ENCODE measurements around the gene MYCBPAP.

MYCBPAP gene

GRCh38 chr17:50532452-50533024 is 24.3 kb downstream of the MYCBPAP start, which contains the start of gene EPN3:
Gene EPN3, plus strand, starts transcription at chr17:50532735. Its CDS starts 3,822 bp downstream, at chr17:50536557.
- H3K27me3 ChIP-seq (ENCODE audit: insufficient read depth, low read length): peaks cover 43% of the 10 kb centered on the region
- 0 out of 2 replicates have a peak within 1 kb of the TSS, but pooled peaks have one; percentile 39 for H3K4me3 ChIP-seq (ENCODE audit: low read depth, low read length)
- H2AFZ ChIP-seq (ENCODE audit: low read length, unreplicated experiment): no peak within 1 kb of the TSS
- no peaks in the 10 kb centered on the region for H3K36me3 ChIP-seq (ENCODE audit: insufficient read depth, low read length)
- peaks cover 13% of the 10 kb centered on the region for H3K4me1 ChIP-seq (ENCODE audit: control insufficient read depth, insufficient read depth, low read length, unreplicated experiment)
- H3K27ac ChIP-seq (ENCODE audit: low read depth, low read length): no peak within 1 kb of the TSS
- no peaks in the 10 kb centered on the region for H3K79me2 ChIP-seq (ENCODE audit: control insufficient read depth, insufficient read depth, low read length, unreplicated experiment)

- Histone ChIP-seq H3K4me1 (ENCODE audit: control insufficient read depth, insufficient read depth, low read length, unreplicated experiment) (peaks cover 13% of the 10 kb centered on the region), H3K79me2 (ENCODE audit: control insufficient read depth, insufficient read depth, low read length, unreplicated experiment) (no peaks in the 10 kb centered on the region), H2AFZ (ENCODE audit: low read length, unreplicated experiment) (no peak overlapping the region), H3K27me3 (ENCODE audit: insufficient read depth, low read length) (peaks cover 43% of the 10 kb centered on the region), H3K36me3 (ENCODE audit: insufficient read depth, low read length) (no peaks in the 10 kb centered on the region), H3K4me3 (ENCODE audit: low read depth, low read length) (no peak overlapping the region), H3K27ac (ENCODE audit: low read depth, low read length) (no peak overlapping the region)
These were observed 24.9 kb downstream of the MYCBPAP start for GRCh38 chr17:50533185-50533584.

- Histone ChIP-seq H3K36me3 (ENCODE audit: insufficient read depth, low read length) (no peaks in the 10 kb centered on the region), H3K27ac (ENCODE audit: low read depth, low read length) (no peak overlapping the region), H3K4me3 (ENCODE audit: low read depth, low read length) (peak overlapping the region; percentile 39; the same call in 1 of the 2 replicates), H2AFZ (ENCODE audit: low read length, unreplicated experiment) (no peak overlapping the region), H3K4me1 (ENCODE audit: control insufficient read depth, insufficient read depth, low read length, unreplicated experiment) (peaks cover 13% of the 10 kb centered on the region), H3K79me2 (ENCODE audit: control insufficient read depth, insufficient read depth, low read length, unreplicated experiment) (no peaks in the 10 kb centered on the region), H3K27me3 (ENCODE audit: insufficient read depth, low read length) (peaks cover 43% of the 10 kb centered on the region)
These were observed 25.5 kb downstream of the MYCBPAP start for GRCh38 chr17:50533720-50534148.

GRCh38 chr17:50534222-50534978 is 26.2 kb downstream of the MYCBPAP start:
- no peaks in the 10 kb centered on the region for H3K79me2 ChIP-seq (ENCODE audit: control insufficient read depth, insufficient read depth, low read length, unreplicated experiment)
- no peak overlapping the region for H3K4me3 ChIP-seq (ENCODE audit: low read depth, low read length)
- H3K27ac ChIP-seq (ENCODE audit: low read depth, low read length): no peak overlapping the region

GRCh38 chr17:50534979-50535326 is 26.7 kb downstream of the MYCBPAP start:
- no peak overlapping the region for H2AFZ ChIP-seq (ENCODE audit: low read length, unreplicated experiment)
- H3K79me2 ChIP-seq (ENCODE audit: control insufficient read depth, insufficient read depth, low read length, unreplicated experiment): no peaks in the 10 kb centered on the region
- H3K4me3 ChIP-seq (ENCODE audit: low read depth, low read length): no peak overlapping the region
- H3K27ac ChIP-seq (ENCODE audit: low read depth, low read length): no peak overlapping the region
- H3K27me3 ChIP-seq (ENCODE audit: insufficient read depth, low read length): peaks cover 32% of the 10 kb centered on the region
- H3K36me3 ChIP-seq (ENCODE audit: insufficient read depth, low read length): no peaks in the 10 kb centered on the region
- peaks cover 13% of the 10 kb centered on the region for H3K4me1 ChIP-seq (ENCODE audit: control insufficient read depth, insufficient read depth, low read length, unreplicated experiment)

More at GRCh38 chr17:50534222-50534978, 26.2 kb downstream of the MYCBPAP start:
- Histone ChIP-seq H3K36me3 (ENCODE audit: insufficient read depth, low read length) (no peaks in the 10 kb centered on the region), H3K27me3 (ENCODE audit: insufficient read depth, low read length) (peaks cover 37% of the 10 kb centered on the region), H3K4me1 (ENCODE audit: control insufficient read depth, insufficient read depth, low read length, unreplicated experiment) (peaks cover 13% of the 10 kb centered on the region), H2AFZ (ENCODE audit: low read length, unreplicated experiment) (no peak overlapping the region)

GRCh38 chr17:50535407-50535806 is 27.2 kb downstream of the MYCBPAP start:
- Histone ChIP-seq H3K4me1 (ENCODE audit: control insufficient read depth, insufficient read depth, low read length, unreplicated experiment) (peaks cover 13% of the 10 kb centered on the region), H3K27me3 (ENCODE audit: insufficient read depth, low read length) (peaks cover 30% of the 10 kb centered on the region), H3K79me2 (ENCODE audit: control insufficient read depth, insufficient read depth, low read length, unreplicated experiment) (no peaks in the 10 kb centered on the region), H3K36me3 (ENCODE audit: insufficient read depth, low read length) (no peaks in the 10 kb centered on the region), H2AFZ (ENCODE audit: low read length, unreplicated experiment) (no peak overlapping the region), H3K4me3 (ENCODE audit: low read depth, low read length) (no peak overlapping the region), H3K27ac (ENCODE audit: low read depth, low read length) (no peak overlapping the region)

GRCh38 chr17:50536683-50537646 is 28.7 kb downstream of the MYCBPAP start:
- H2AFZ ChIP-seq (ENCODE audit: low read length, unreplicated experiment): no peak overlapping the region
- H3K4me3 ChIP-seq (ENCODE audit: low read depth, low read length): no peak overlapping the region
- no peaks in the 10 kb centered on the region for H3K36me3 ChIP-seq (ENCODE audit: insufficient read depth, low read length)
- no peaks in the 10 kb centered on the region for H3K79me2 ChIP-seq (ENCODE audit: control insufficient read depth, insufficient read depth, low read length, unreplicated experiment)
- H3K27me3 ChIP-seq (ENCODE audit: insufficient read depth, low read length): peaks cover 17% of the 10 kb centered on the region
- H3K27ac ChIP-seq (ENCODE audit: low read depth, low read length): no peak overlapping the region
- H3K4me1 ChIP-seq (ENCODE audit: control insufficient read depth, insufficient read depth, low read length, unreplicated experiment): peaks cover 19% of the 10 kb centered on the region

- Histone ChIP-seq H3K4me1 (ENCODE audit: control insufficient read depth, insufficient read depth, low read length, unreplicated experiment) (peaks cover 25% of the 10 kb centered on the region), H3K4me3 (ENCODE audit: low read depth, low read length) (no peak overlapping the region), H3K36me3 (ENCODE audit: insufficient read depth, low read length) (no peaks in the 10 kb centered on the region), H3K27ac (ENCODE audit: low read depth, low read length) (no peak overlapping the region), H3K27me3 (ENCODE audit: insufficient read depth, low read length) (peaks cover 7% of the 10 kb centered on the region), H2AFZ (ENCODE audit: low read length, unreplicated experiment) (no peak overlapping the region), H3K79me2 (ENCODE audit: control insufficient read depth, insufficient read depth, low read length, unreplicated experiment) (no peaks in the 10 kb centered on the region)
These were observed 29.7 kb downstream of the MYCBPAP start for GRCh38 chr17:50537721-50538548.

- no peaks in the 10 kb centered on the region for H3K36me3 ChIP-seq (ENCODE audit: insufficient read depth, low read length)
- no peak overlapping the region for H3K4me3 ChIP-seq (ENCODE audit: low read depth, low read length)
- H3K4me1 ChIP-seq (ENCODE audit: control insufficient read depth, insufficient read depth, low read length, unreplicated experiment): peaks cover 20% of the 10 kb centered on the region
- no peaks in the 10 kb centered on the region for H3K79me2 ChIP-seq (ENCODE audit: control insufficient read depth, insufficient read depth, low read length, unreplicated experiment)
- H3K27me3 ChIP-seq (ENCODE audit: insufficient read depth, low read length): no peaks in the 10 kb centered on the region
- no peak overlapping the region for H3K27ac ChIP-seq (ENCODE audit: low read depth, low read length)
- H2AFZ ChIP-seq (ENCODE audit: low read length, unreplicated experiment): no peak overlapping the region
These were observed 30.5 kb downstream of the MYCBPAP start for GRCh38 chr17:50538549-50539410.
